GM13976 (cell line): ENCODE data around the gene TCEANC2.

Source experiments
- DNase-seq: peaks from one replicate; pipeline ENCODE4 v3.0.0; 2012; ENCODE audit warnings: low spot score
- CTCF ChIP-seq: IDR thresholded peaks from 2 replicates; pipeline ENCODE4 v1.5.1; 2012; ENCODE audit warnings: borderline replicate concordance, mild to moderate bottlenecking; ENCODE audit not compliant: insufficient read depth; ENCODE audit errors: extremely low read depth, missing control alignments, control extremely low read depth
- in situ Hi-C: fragments of 300-500 bp; cut with MboI; formaldehyde crosslinking; loops from one replicate; pipeline ENCODE4 v1.12.0; 2022; ENCODE audit warnings: low sequenced_read_pairs, mixed read lengths, inconsistent platforms; ENCODE audit not compliant: unreplicated experiment

The TCEANC2 gene

GRCh38 chr1:54142146-54142900 lies 88.9 kb downstream of the TCEANC2 start:
- DNase-seq, result no peak
- in situ Hi-C loops, result no loop called here
- TF ChIP-seq CTCF, result no peak

- no peak for TF ChIP-seq CTCF
- in situ Hi-C loops, result no loop called here
- no peak for DNase-seq
Measured at GRCh38 chr1:54144366-54144765, 91.0 kb downstream of the TCEANC2 start.

GRCh38 chr1:54149734-54150133 lies 96.3 kb downstream of the TCEANC2 start:
- in situ Hi-C loops, result no loop called here
- no peak for DNase-seq
- TF ChIP-seq CTCF, result no peak

- DNase-seq, result no peak
- no peak for TF ChIP-seq CTCF
- in situ Hi-C loops, result no loop called here
Measured at GRCh38 chr1:54151013-54151412, 97.6 kb downstream of the TCEANC2 start.

DNA sequence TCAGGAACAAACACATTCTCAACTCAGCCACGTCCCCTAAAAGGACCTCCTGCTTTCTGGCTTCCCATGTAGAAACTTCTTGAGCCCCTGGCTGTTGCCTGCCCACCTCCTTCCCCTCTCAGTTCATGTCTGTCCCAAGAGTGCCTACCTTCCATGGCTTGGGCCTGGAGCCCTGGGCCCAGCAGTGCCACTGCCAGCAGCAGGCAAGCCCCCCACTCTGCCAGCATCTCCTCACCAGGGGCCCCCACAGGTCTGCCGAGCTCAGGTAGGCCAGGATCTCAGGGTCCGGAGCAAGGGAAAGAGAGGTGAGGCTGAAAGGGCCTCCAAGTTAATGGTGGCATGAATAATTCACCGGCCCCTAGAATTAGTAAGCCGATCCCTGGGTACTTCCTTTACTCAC lies 99.3 kb downstream of the TCEANC2 start, which contains the start of gene CDCP2:
Gene CDCP2, minus strand, starts transcription at position 305 of the 400 bp plus-strand sequence. Its CDS starts 78 bp downstream, at position 227.
- in situ Hi-C loops, result no loop called here
- no peak for TF ChIP-seq CTCF
- DNase-seq, result no peak

DNA sequence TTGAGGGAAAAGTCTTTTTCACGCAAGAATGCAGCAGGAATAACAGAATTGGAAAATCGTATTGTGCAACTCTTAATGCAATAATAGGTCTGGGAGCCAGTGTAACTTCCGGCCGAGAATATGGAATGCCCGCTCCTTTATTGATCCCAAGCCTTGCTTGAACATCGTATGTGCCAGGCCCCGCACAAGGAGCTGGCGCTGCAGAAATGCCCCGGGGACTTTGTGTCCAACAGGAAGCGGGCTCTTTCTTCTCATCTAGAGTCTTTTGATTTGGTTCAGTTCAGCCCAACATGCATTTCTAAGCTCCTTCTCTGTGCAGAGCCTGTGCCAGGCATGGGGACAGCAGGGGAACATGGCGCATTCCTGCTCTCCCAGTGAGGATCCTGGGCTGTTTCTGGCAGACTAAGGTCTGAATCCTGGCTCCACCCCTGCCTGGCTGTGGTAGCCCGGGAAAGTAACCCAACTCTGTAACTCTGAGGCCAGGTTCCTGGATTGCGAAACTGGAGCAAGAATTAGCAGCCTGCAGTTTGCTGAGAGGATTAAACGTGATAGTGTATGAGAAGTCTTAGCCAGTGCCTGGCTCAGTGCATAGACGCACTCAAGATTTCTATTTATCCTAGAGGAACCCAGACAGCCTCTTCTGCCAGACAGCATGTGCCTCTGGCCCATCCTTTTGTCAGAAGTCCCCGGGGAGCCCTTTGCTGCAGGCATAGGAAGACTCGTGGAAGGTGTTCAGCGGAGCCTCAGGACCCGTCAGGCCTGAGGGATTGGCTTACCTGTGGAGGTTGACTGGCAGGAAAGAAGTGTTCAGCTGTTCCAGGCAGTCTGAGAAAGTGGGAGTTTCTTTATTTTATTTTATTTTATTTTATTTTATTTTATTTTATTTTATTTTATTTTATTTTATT lies 100.4 kb downstream of the TCEANC2 start:
- in situ Hi-C loops, result no loop called here
- no peak for TF ChIP-seq CTCF
- no peak for DNase-seq
